Panc1 (cell line): ENCODE data around the gene FUS. TPM values are rescaled to one million over a fixed set of nuclear protein-coding genes. Genes with fewer than 3 reads are reported as not detected.
"Not testable (repeated sequence)": the region's sequence is repeated elsewhere in the genome, so short reads cannot be mapped to it uniquely, and the experiment has no call there.

ENCODE experiments used
- ATAC-seq: fragments of 200-7000 bp; cut with Tn5 transposase; 2 replicates; pipeline ENCODE4 v1.9.1; 2020; ENCODE audit warnings: mild to moderate bottlenecking, moderate library complexity
- BruUV-seq: library from RNA; stranded (reverse); fragments of 400-500 nt; replicated peaks from 2 replicates; lab custom pipeline; 2021; lab: Mats Ljungman, UMichigan
- CTCF ChIA-PET: fragments of 300-600 bp; sonication (Branson Sonifier 250); formaldehyde crosslinking; loops from one replicate; lab custom pipeline; 2022; ENCODE audit warnings: antibody characterized with exemption; lab: Charles Lee
- POLR2A ChIA-PET: fragments of 300-600 bp; sonication (Branson Sonifier 250); formaldehyde crosslinking; loops from one replicate; lab custom pipeline; 2022; ENCODE audit warnings: antibody characterized with exemption; lab: Charles Lee
- DNase-seq: peaks from one replicate; pipeline ENCODE4 v3.0.0-alpha.2; 2010; ENCODE audit warnings: low read depth, low spot score
- H3K27ac ChIP-seq: 2 replicates; pipeline ENCODE4 v1.5.1; 2011; ENCODE audit warnings: mild to moderate bottlenecking, low read length, inconsistent platforms
- H3K27me3 ChIP-seq: fragments of 200-500 bp; sonication (Bioruptor generic); 2 replicates; pipeline ENCODE4 v1.6.0; 2014; ENCODE audit warnings: low read length, inconsistent platforms; ENCODE audit not compliant: control insufficient read depth, insufficient read depth
- H3K36me3 ChIP-seq: fragments of 200-500 bp; sonication (Bioruptor generic); 2 replicates; pipeline ENCODE4 v1.5.1; 2014; ENCODE audit warnings: inconsistent platforms, mild to moderate bottlenecking, low read length, moderate library complexity; ENCODE audit not compliant: control insufficient read depth, insufficient read depth
- H3K4me1 ChIP-seq: 2 replicates; pipeline ENCODE4 v1.5.1; 2011; ENCODE audit warnings: inconsistent platforms, mild to moderate bottlenecking, low read length, moderate library complexity; ENCODE audit not compliant: control insufficient read depth, insufficient read depth
- H3K4me3 ChIP-seq, 2 experiments: 2 replicates each; pipeline ENCODE4 v1.5.1; 2011 to 2012; ENCODE audit warnings: low read depth in 2 of 2, low read length in 2 of 2, mild to moderate bottlenecking in 2 of 2, inconsistent platforms in 1 of 2, moderate library complexity in 1 of 2
- H3K9me3 ChIP-seq: fragments of 200-500 bp; sonication (Bioruptor generic); 2 replicates; pipeline ENCODE4 v1.5.1; 2014; ENCODE audit warnings: low read depth, mild to moderate bottlenecking, inconsistent platforms, low read length, moderate library complexity; ENCODE audit not compliant: control insufficient read depth, insufficient read depth
- POLR2AphosphoS5 ChIP-seq: IDR thresholded peaks from 2 replicates; pipeline ENCODE4 v1.6.1; 2012; ENCODE audit warnings: mild to moderate bottlenecking, low read depth, low read length, moderate library complexity
- SIN3A ChIP-seq: IDR thresholded peaks from 2 replicates; pipeline ENCODE4 v1.6.1; 2012; ENCODE audit warnings: low read depth, mild to moderate bottlenecking, low read length, moderate library complexity, borderline replicate concordance; ENCODE audit not compliant: insufficient read depth
- TCF7L2 ChIP-seq: IDR thresholded peaks from 2 replicates; pipeline ENCODE4 v1.6.1; 2011; ENCODE audit warnings: mild to moderate bottlenecking, low read depth, low read length, inconsistent platforms
- in situ Hi-C: cut with HindIII; loops from 2 replicates; pipeline ENCODE4 v1.10.0; 2016; ENCODE audit warnings: low sequenced_read_pairs, low pct_unique_long_range_greater_than_20kb
- intact Hi-C: fragments of 100-400 bp; cut with micrococcal nuclease; formaldehyde crosslinking; loops from one replicate; pipeline ENCODE4 v1.10.0; 2022; ENCODE audit not compliant: unreplicated experiment
- total RNA-seq: library from RNA; stranded (reverse); gene quantifications from one replicate; pipeline ENCODE4 v1.2.1, GENCODE V29; 2021; ENCODE audit not compliant: unreplicated experiment
- TF ChIP-seq, protein P1 (sequence below): fragments of 450-650 bp; IDR thresholded peaks from 2 replicates; pipeline ENCODE4 v1.5.1; 2017; ENCODE audit warnings: mild to moderate bottlenecking
- TF ChIP-seq, protein P2 (sequence below), 2 experiments: IDR thresholded peaks; 2 replicates each; pipeline ENCODE4 v1.6.1; 2011 to 2012; ENCODE audit warnings: low read depth in 2 of 2, control low read depth in 1 of 2, low read length in 1 of 2, mild to moderate bottlenecking in 1 of 2, moderate library complexity in 1 of 2; ENCODE audit not compliant: insufficient read depth in 1 of 2

Gene FUS
- total RNA-seq, 1 experiment from 2014 or later = 441 TPM

- no peak for DNase-seq
- intact Hi-C loops = no loop called here
- H3K9me3 ChIP-seq = no peaks in the 10 kb centered on the region
- TF ChIP-seq POLR2AphosphoS5 (no peak), TCF7L2 (no peak), SIN3A (no peak)
- TF ChIP-seq, protein P1, sequence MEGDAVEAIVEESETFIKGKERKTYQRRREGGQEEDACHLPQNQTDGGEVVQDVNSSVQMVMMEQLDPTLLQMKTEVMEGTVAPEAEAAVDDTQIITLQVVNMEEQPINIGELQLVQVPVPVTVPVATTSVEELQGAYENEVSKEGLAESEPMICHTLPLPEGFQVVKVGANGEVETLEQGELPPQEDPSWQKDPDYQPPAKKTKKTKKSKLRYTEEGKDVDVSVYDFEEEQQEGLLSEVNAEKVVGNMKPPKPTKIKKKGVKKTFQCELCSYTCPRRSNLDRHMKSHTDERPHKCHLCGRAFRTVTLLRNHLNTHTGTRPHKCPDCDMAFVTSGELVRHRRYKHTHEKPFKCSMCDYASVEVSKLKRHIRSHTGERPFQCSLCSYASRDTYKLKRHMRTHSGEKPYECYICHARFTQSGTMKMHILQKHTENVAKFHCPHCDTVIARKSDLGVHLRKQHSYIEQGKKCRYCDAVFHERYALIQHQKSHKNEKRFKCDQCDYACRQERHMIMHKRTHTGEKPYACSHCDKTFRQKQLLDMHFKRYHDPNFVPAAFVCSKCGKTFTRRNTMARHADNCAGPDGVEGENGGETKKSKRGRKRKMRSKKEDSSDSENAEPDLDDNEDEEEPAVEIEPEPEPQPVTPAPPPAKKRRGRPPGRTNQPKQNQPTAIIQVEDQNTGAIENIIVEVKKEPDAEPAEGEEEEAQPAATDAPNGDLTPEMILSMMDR = no peak
- TF ChIP-seq, protein P2, sequence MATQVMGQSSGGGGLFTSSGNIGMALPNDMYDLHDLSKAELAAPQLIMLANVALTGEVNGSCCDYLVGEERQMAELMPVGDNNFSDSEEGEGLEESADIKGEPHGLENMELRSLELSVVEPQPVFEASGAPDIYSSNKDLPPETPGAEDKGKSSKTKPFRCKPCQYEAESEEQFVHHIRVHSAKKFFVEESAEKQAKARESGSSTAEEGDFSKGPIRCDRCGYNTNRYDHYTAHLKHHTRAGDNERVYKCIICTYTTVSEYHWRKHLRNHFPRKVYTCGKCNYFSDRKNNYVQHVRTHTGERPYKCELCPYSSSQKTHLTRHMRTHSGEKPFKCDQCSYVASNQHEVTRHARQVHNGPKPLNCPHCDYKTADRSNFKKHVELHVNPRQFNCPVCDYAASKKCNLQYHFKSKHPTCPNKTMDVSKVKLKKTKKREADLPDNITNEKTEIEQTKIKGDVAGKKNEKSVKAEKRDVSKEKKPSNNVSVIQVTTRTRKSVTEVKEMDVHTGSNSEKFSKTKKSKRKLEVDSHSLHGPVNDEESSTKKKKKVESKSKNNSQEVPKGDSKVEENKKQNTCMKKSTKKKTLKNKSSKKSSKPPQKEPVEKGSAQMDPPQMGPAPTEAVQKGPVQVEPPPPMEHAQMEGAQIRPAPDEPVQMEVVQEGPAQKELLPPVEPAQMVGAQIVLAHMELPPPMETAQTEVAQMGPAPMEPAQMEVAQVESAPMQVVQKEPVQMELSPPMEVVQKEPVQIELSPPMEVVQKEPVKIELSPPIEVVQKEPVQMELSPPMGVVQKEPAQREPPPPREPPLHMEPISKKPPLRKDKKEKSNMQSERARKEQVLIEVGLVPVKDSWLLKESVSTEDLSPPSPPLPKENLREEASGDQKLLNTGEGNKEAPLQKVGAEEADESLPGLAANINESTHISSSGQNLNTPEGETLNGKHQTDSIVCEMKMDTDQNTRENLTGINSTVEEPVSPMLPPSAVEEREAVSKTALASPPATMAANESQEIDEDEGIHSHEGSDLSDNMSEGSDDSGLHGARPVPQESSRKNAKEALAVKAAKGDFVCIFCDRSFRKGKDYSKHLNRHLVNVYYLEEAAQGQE (IDR thresholded peaks at IDR 0.05; ENCODE audit: insufficient read depth in 1 of 2, low read depth in 2 of 2, low read length in 1 of 2) = no peak
- in situ Hi-C loops = no loop called here
- BruUV-seq = no TSS peak
- no peaks in the 10 kb centered on the region for H3K36me3 ChIP-seq
- POLR2A ChIA-PET = no interaction called here
- ATAC-seq = no peak
- no peak overlapping the region for H3K27ac ChIP-seq
- peaks cover 16% of the 10 kb centered on the region for H3K4me1 ChIP-seq
- H3K4me3 ChIP-seq = no peak overlapping the region
- CTCF ChIA-PET = interaction anchor here (0.8 kb wide), 1 partner anchor 142 kb away, joined by 4 read pairs; no protein-coding TSS in a partner anchor
- no peaks in the 10 kb centered on the region for H3K27me3 ChIP-seq
Observed at GRCh38 chr16:31138621-31139578, 41.0 kb upstream of the FUS start.

GRCh38 chr16:31141071-31141469 is 38.9 kb upstream of the FUS start:
- DNase-seq, H3K4me3 ChIP-seq, ATAC-seq, H3K27me3 ChIP-seq, H3K9me3 ChIP-seq, POLR2A ChIA-PET, in situ Hi-C loops, CTCF ChIA-PET, BruUV-seq, H3K27ac ChIP-seq, intact Hi-C loops, H3K36me3 ChIP-seq: not testable (repeated sequence)
- H3K4me1 ChIP-seq = peaks cover 16% of the 10 kb centered on the region
